IMR-90 (cell line): ENCODE measurements around the gene HOMEZ. TPM values are rescaled to one million over a fixed set of nuclear protein-coding genes. Genes with fewer than 3 reads are reported as not detected.

Source experiments
- microRNA-seq, 2 experiments: library from miRNA; stranded (forward) in 1 of 2; unstranded in 1 of 2; fragments of 10-50 nt in 1 of 2; fragments of <30 nt in 1 of 2; gene quantifications in 1 of 2; microRNA quantifications in 1 of 2; one replicate each; pipeline versions ENCODE3 to v1.1.0; 2013 to 2020; ENCODE audit not compliant: insufficient read depth in 1 of 2, insufficient read length in 1 of 2, unreplicated experiment in 1 of 2
- polyA plus RNA-seq, 3 experiments: library from polyadenylated mRNA; depleted of rRNA; stranded (reverse); fragments of >200 nt; gene quantifications; 2 replicates each; pipeline ENCODE4 v1.2.3, GENCODE V29; 2012; ENCODE audit warnings: low replicate concordance in 1 of 3
- small RNA-seq, 5 experiments: library from RNA; depleted of rRNA; stranded (forward); fragments of <200 nt; gene quantifications; one replicate each; pipeline ENCODE3, GENCODE V24; 2012
- total RNA-seq: library from RNA; depleted of rRNA; stranded (reverse); fragments of >200 nt; gene quantifications from 2 replicates; pipeline ENCODE4 v1.2.3, GENCODE V29; 2012; rRNA removed

The HOMEZ gene
- total and polyA plus RNA-seq, 2 of the 4 experiments (the other 2 are of a cell fraction) = 7.7 to 9.7 TPM

Small RNA genes lying within 50 kb of the gene (microRNA-seq; reads per million reads assigned to microRNA genes)
- gene AL049829.1 (ENCODE audit: insufficient read depth, insufficient read length) = not detected
- not detected for gene RNU6-1046P (ENCODE audit: insufficient read depth, insufficient read length)

Small RNA genes lying within 50 kb of the gene (small RNA-seq; reads per million reads assigned to genes)
- gene AL049829.1 = 0 reads per million in 5 experiments
- 0 to 0.08 (median 0) reads per million in 5 experiments for gene RNU6-1046P

Other genes with a start within 250 kb of the HOMEZ start
- not detected in 2 replicates for gene PSMB11, start 243.9 kb downstream of the HOMEZ start, total RNA-seq
- gene PSMB11, start 243.9 kb downstream of the HOMEZ start, polyA plus RNA-seq (2012; rRNA removed) = not detected in 2 replicates
- 3.6 and 3.9 TPM in 2 replicates for gene CDH24, start 228.6 kb downstream of the HOMEZ start, total RNA-seq
- gene CDH24, start 228.6 kb downstream of the HOMEZ start, polyA plus RNA-seq (2012; rRNA removed) = 24.4 and 30.0 TPM in 2 replicates
- gene ACIN1, start 191.0 kb downstream of the HOMEZ start, total RNA-seq = 71.9 and 73.8 TPM in 2 replicates
- 167 and 185 TPM in 2 replicates for gene ACIN1, start 191.0 kb downstream of the HOMEZ start, polyA plus RNA-seq (2012; rRNA removed)
- 61.9 and 83.7 TPM in 2 replicates for gene C14orf119, start 190.6 kb downstream of the HOMEZ start, total RNA-seq
- 74.0 and 86.3 TPM in 2 replicates for gene C14orf119, start 190.6 kb downstream of the HOMEZ start, polyA plus RNA-seq (2012; rRNA removed)
- 0.28 and 0.36 TPM in 2 replicates for gene CIROP, start 181.1 kb downstream of the HOMEZ start, total RNA-seq
- 0.31 and 0.37 TPM in 2 replicates for gene CIROP, start 181.1 kb downstream of the HOMEZ start, polyA plus RNA-seq (2012; rRNA removed)
- gene CEBPE, start 166.9 kb downstream of the HOMEZ start, total RNA-seq = not detected in 2 replicates
- gene CEBPE, start 166.9 kb downstream of the HOMEZ start, polyA plus RNA-seq (2012; rRNA removed) = 0.05 TPM in 1 of 2 replicates, not detected in the other
- not detected in 2 replicates for gene SLC7A8, start 102.5 kb downstream of the HOMEZ start, total RNA-seq
- gene SLC7A8, start 102.5 kb downstream of the HOMEZ start, polyA plus RNA-seq (2012; rRNA removed) = 0.31 and 0.33 TPM in 2 replicates
- gene RNF212B, start 48.2 kb downstream of the HOMEZ start, total RNA-seq = not detected in 2 replicates
- gene RNF212B, start 48.2 kb downstream of the HOMEZ start, polyA plus RNA-seq (2012; rRNA removed) = not detected in 2 replicates
- gene PPP1R3E, start 16.7 kb upstream of the HOMEZ start, total RNA-seq = 1.1 and 1.3 TPM in 2 replicates
- gene PPP1R3E, start 16.7 kb upstream of the HOMEZ start, polyA plus RNA-seq (2012; rRNA removed) = 2.5 and 3.5 TPM in 2 replicates
- gene BCL2L2, start 20.7 kb upstream of the HOMEZ start, total RNA-seq = 14.5 and 16.9 TPM in 2 replicates
- 30.6 and 40.9 TPM in 2 replicates for gene BCL2L2, start 20.7 kb upstream of the HOMEZ start, polyA plus RNA-seq (2012; rRNA removed)
- 74.4 and 104 TPM in 2 replicates for gene PABPN1, start 35.3 kb upstream of the HOMEZ start, total RNA-seq
- gene PABPN1, start 35.3 kb upstream of the HOMEZ start, polyA plus RNA-seq (2012; rRNA removed) = 192 and 211 TPM in 2 replicates
- 6.4 and 6.6 TPM in 2 replicates for gene SLC22A17, start 66.8 kb upstream of the HOMEZ start, total RNA-seq
- 35.6 and 36.0 TPM in 2 replicates for gene SLC22A17, start 66.8 kb upstream of the HOMEZ start, polyA plus RNA-seq (2012; rRNA removed)
- 2.2 and 2.5 TPM in 2 replicates for gene EFS, start 79.0 kb upstream of the HOMEZ start, total RNA-seq
- gene EFS, start 79.0 kb upstream of the HOMEZ start, polyA plus RNA-seq (2012; rRNA removed) = 11.6 and 13.3 TPM in 2 replicates
- not detected in 2 replicates for gene IL25, start 86.7 kb upstream of the HOMEZ start, total RNA-seq
- not detected in 2 replicates for gene IL25, start 86.7 kb upstream of the HOMEZ start, polyA plus RNA-seq (2012; rRNA removed)
- gene CMTM5, start 90.9 kb upstream of the HOMEZ start, total RNA-seq = not detected in 2 replicates
- gene CMTM5, start 90.9 kb upstream of the HOMEZ start, polyA plus RNA-seq (2012; rRNA removed) = 0.07 and 0.11 TPM in 2 replicates
- not detected in 2 replicates for gene MYH6, start 122.1 kb upstream of the HOMEZ start, total RNA-seq
- gene MYH6, start 122.1 kb upstream of the HOMEZ start, polyA plus RNA-seq (2012; rRNA removed) = not detected in 2 replicates
- not detected in 2 replicates for gene MYH7, start 149.5 kb upstream of the HOMEZ start, total RNA-seq
- not detected in 2 replicates for gene MYH7, start 149.5 kb upstream of the HOMEZ start, polyA plus RNA-seq (2012; rRNA removed)
- 49.8 and 50.0 TPM in 2 replicates for gene NGDN, start 183.6 kb upstream of the HOMEZ start, total RNA-seq
- gene NGDN, start 183.6 kb upstream of the HOMEZ start, polyA plus RNA-seq (2012; rRNA removed) = 43.6 and 48.1 TPM in 2 replicates